Nephron progenitor cell (in vitro differentiated cells): Measurements from ENCODE around the gene ZBTB9.

Experiments used
- DNase-seq: peaks from one replicate; pipeline ENCODE4 v3.0.0; 2021
- H3K27ac Mint-ChIP-seq: 2 replicates; pipeline ENCODE4 v1.8.0; 2021; ENCODE audit warnings: mild to moderate bottlenecking, moderate library complexity, mixed read lengths
- H3K27me3 Mint-ChIP-seq: 2 replicates; pipeline ENCODE4 v1.8.0; 2021; ENCODE audit warnings: mild to moderate bottlenecking, low read depth, mixed read lengths; ENCODE audit not compliant: poor library complexity
- H3K36me3 Mint-ChIP-seq: 2 replicates; pipeline ENCODE4 v1.8.0; 2021; ENCODE audit warnings: low read depth, mixed read lengths
- H3K4me1 Mint-ChIP-seq: 2 replicates; pipeline ENCODE4 v1.8.0; 2021; ENCODE audit warnings: mixed read lengths
- H3K4me3 Mint-ChIP-seq: 2 replicates; pipeline ENCODE4 v1.8.0; 2021; ENCODE audit warnings: mild to moderate bottlenecking, moderate library complexity, mixed read lengths
- H3K9me3 Mint-ChIP-seq: 2 replicates; pipeline ENCODE4 v1.8.0; 2021; ENCODE audit warnings: mild to moderate bottlenecking, moderate library complexity, mixed read lengths
- CTCF ChIP-seq: fragments of 200-600 bp; sonication (generic); IDR thresholded peaks from 2 replicates; pipeline ENCODE4 v1.5.0; 2021; ENCODE audit warnings: antibody characterized with exemption

Gene ZBTB9

DNA sequence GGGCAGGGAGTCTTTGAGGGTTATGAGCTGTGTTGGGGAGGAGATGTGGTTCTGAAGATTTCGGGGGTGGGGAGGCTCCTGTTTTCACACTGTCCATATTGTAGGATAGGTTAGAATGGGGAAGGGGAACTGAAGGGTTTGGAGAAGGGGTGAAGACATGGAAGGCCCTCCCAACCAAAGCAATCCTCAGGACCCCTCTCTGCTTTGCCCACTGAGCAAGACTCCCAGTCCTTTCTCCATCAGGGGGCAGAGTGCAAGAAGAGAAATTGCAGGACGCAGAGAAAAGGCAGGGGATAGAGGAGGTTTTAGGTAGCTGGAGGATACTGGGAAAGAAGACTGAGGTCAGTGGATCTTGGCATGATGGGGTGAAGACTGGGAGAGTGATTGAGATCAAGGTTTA, 30.6 kb upstream of the ZBTB9 start:
- Mint-ChIP-seq H3K36me3 (peaks cover 16% of the 10 kb centered on the region), H3K27me3 (no peaks in the 10 kb centered on the region), H3K9me3 (no peaks in the 10 kb centered on the region), H3K4me1 (peaks cover 88% of the 10 kb centered on the region), H3K4me3 (peak overlapping the region; percentile 90), H3K27ac (peak overlapping the region; percentile 67)
- TF ChIP-seq CTCF: no peak
- no peak for DNase-seq

DNA sequence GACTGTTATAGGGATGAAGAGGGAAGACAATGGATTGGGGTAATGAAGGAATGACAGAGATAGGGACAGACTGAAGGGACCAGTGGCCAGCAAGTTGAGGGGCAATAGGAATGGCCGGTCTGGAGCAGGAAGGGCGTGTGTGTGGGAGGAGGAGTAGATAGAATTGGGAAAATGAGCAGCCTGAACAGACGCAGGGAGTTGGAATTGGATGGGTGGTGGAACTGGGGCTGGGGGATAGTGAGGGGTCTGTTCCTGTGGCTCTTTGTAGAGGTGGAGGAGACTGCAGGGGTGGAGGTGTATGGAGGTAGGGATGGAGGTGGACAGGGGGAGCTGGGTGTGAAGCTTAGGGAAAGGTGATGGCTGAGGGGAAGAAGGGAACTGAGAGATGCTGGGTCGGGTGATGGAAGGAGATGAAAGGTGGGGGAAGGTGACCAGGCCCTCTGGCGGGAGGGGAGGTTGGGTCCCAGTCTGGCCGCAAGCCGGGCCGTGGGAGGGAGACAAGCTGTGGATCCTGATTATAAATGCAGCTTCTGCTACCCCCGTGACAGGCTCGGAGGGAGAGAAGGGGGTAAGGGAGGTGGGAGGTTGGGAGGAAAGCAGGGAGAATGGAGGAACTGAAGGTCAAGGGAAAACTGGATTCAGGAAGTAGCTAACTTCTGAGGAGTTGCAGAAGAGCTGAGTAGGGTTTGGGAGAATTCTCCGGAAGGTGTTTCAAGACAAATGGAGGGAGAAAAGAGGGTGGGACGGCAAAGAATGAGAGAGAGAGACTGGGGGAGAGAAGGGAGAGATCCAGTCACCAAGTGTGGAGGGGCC, 29.3 kb upstream of the ZBTB9 start:
- Mint-ChIP-seq H3K27me3 (no peaks in the 10 kb centered on the region), H3K27ac (peak overlapping the region; percentile 67)

DNA sequence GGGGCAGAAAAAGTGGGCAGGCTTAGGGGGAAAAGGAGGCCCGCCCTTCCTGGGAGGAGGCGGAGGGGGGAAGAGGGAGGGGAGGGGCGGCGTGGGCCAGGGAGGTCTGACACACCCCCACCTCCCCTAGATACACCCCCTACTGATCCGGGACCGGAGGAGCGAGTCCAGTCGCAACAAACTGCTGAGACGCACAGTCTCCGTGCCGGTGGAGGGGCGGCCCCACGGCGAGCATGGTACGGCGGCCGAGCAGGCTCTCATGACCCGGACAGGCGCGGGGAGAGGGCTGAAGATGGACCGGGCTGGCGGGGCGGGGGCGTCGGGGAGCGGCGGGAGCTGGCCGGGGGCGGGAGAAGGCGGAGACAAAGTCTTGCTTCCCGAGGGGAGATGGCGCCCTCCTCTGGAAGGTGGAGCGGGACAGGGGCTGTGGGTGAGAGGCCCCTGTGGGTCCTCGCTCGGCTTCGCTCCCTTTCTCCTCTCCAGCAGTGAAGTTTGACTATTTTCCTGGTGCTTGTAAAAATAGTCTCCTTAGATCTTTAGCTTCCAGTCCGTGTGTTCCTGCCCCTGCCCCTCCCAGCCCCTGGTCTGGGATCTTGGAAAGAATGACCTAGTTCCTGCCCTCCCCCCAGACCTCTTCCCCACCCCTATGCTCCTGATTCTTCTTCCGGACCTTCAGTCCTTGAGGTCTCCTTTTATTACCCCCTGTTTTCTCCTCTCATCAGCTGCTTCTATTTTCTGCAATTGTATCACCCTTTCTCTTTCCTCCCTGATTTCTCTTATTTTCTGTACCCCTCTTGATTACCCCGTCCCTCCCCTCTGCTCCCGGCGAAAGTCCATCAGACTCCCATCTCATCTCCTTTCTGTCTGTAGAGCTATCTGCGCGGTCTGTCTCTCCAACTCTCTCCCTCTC, 28.5 kb upstream of the ZBTB9 start:
- H3K9me3 Mint-ChIP-seq: no peaks in the 10 kb centered on the region
- peak overlapping the region; percentile 90 for H3K4me3 Mint-ChIP-seq
- H3K27me3 Mint-ChIP-seq: no peaks in the 10 kb centered on the region
- H3K27ac Mint-ChIP-seq: peak overlapping the region; percentile 96
- peak; percentile 86 for DNase-seq
- H3K36me3 Mint-ChIP-seq: peaks cover 16% of the 10 kb centered on the region
- peak; percentile 43 for TF ChIP-seq CTCF
- H3K4me1 Mint-ChIP-seq: peaks cover 91% of the 10 kb centered on the region

More for the DNA sequence above, 29.3 kb upstream of the ZBTB9 start:
- no peak for DNase-seq
- H3K9me3 Mint-ChIP-seq: no peaks in the 10 kb centered on the region
- peak overlapping the region; percentile 90 for H3K4me3 Mint-ChIP-seq
- H3K36me3 Mint-ChIP-seq: peaks cover 16% of the 10 kb centered on the region
- no peak for TF ChIP-seq CTCF
- H3K4me1 Mint-ChIP-seq: peaks cover 89% of the 10 kb centered on the region

- no peak for TF ChIP-seq CTCF
- Mint-ChIP-seq H3K36me3 (peaks cover 16% of the 10 kb centered on the region), H3K4me3 (peak overlapping the region; percentile 90), H3K9me3 (no peaks in the 10 kb centered on the region), H3K27ac (peak overlapping the region; percentile 86), H3K4me1 (peaks cover 90% of the 10 kb centered on the region), H3K27me3 (no peaks in the 10 kb centered on the region)
- no peak for DNase-seq
These were observed 27.5 kb upstream of the ZBTB9 start for GRCh38 chr6:33426590-33427511.

- no peaks in the 10 kb centered on the region for H3K27me3 Mint-ChIP-seq
- no peak for TF ChIP-seq CTCF
- peaks cover 90% of the 10 kb centered on the region for H3K4me1 Mint-ChIP-seq
- peaks cover 16% of the 10 kb centered on the region for H3K36me3 Mint-ChIP-seq
- H3K9me3 Mint-ChIP-seq: no peaks in the 10 kb centered on the region
- H3K4me3 Mint-ChIP-seq: peak overlapping the region; percentile 90
- DNase-seq: peak; percentile 77
- peak overlapping the region; percentile 86 for H3K27ac Mint-ChIP-seq
These were observed 26.7 kb upstream of the ZBTB9 start for GRCh38 chr6:33427585-33428223.
